Kidney (tissue), 22 donors: ENCODE results near the gene ZFP82. TPM values are rescaled to one million over a fixed set of nuclear protein-coding genes. Genes with fewer than 3 reads are reported as not detected.

ENCODE experiments used
- DNase-seq, 5 donors: peaks; one replicate each; pipeline ENCODE4 v3.0.0-alpha.2; 2013 to 2020
- FAIRE-seq: peaks from 2 replicates; lab custom pipeline; 2012; peaks lifted over from hg19 to GRCh38; lab: Jason Lieb, UNC
- H3K27ac ChIP-seq, 2 donors: one replicate each; pipeline ENCODE4 v1.7.0; 2013; ENCODE audit warnings: low read depth in 2 of 2, low read length in 2 of 2, inconsistent platforms in 1 of 2
- H3K27me3 ChIP-seq: one replicate; pipeline ENCODE4 v1.7.1; 2013; ENCODE audit warnings: low read length, inconsistent platforms; ENCODE audit not compliant: control insufficient read depth, insufficient read depth
- H3K36me3 ChIP-seq, 3 donors: one replicate each; pipeline versions ENCODE4 v1.7.0 to v1.7.1; 2013; ENCODE audit warnings: low read length in 3 of 3, control low read depth in 1 of 3, inconsistent platforms in 1 of 3; ENCODE audit not compliant: insufficient read depth in 3 of 3, control insufficient read depth in 2 of 3
- H3K4me1 ChIP-seq, 3 donors: one replicate each; pipeline versions ENCODE4 v1.7.0 to v1.7.1; 2013; ENCODE audit warnings: low read length in 3 of 3, inconsistent platforms in 1 of 3, low read depth in 1 of 3; ENCODE audit not compliant: control insufficient read depth in 2 of 3, insufficient read depth in 2 of 3
- H3K4me3 ChIP-seq, 3 donors: one replicate each; pipeline versions ENCODE4 v1.7.0 to v1.8.1; 2013; ENCODE audit warnings: low read length in 3 of 3, control low read depth in 1 of 3, inconsistent platforms in 1 of 3
- H3K9ac ChIP-seq, 3 donors: one replicate each; pipeline versions ENCODE4 v1.7.0 to v1.7.1; 2013; ENCODE audit warnings: low read length in 3 of 3, control low read depth in 1 of 3, inconsistent platforms in 1 of 3
- H3K9me3 ChIP-seq, 3 donors: one replicate each; pipeline versions ENCODE4 v1.7.0 to v1.7.1; 2013; ENCODE audit warnings: low read length in 3 of 3, control low read depth in 1 of 3, inconsistent platforms in 1 of 3; ENCODE audit not compliant: control insufficient read depth in 2 of 3, insufficient read depth in 1 of 3
- intact Hi-C: fragments of 100-400 bp; cut with DNase I; formaldehyde crosslinking; loops from one replicate; pipeline ENCODE4 v1.11.1; 2022
- long read RNA-seq, 10 donors: library from polyadenylated mRNA in 1 of 10; unstranded in 1 of 10; transcript quantifications; one replicate each; pipeline ENCODE4 v2.0.0 and lab custom pipeline, GENCODE V29; 2021 to 2026
- polyA plus RNA-seq: library from polyadenylated mRNA; stranded (reverse); fragments of 350-450 nt; fragmentation: Illumina TruSeq; extraction: RNeasy Lipid Tissue Mini Kit (QIAGEN cat#74804); gene quantifications from one replicate; pipeline ENCODE4 v1.2.3, GENCODE V29; 2014; ENCODE audit warnings: low read depth, low replicate concordance; ENCODE audit not compliant: insufficient read depth
- total RNA-seq: library from RNA; stranded (reverse); fragmentation: NEBNext Ultra II Directional; extraction: Animal tissue kit (Norgen Biotek cat#: 25700); gene quantifications from one replicate; pipeline ENCODE4 v1.2.1, GENCODE V29; 2021
- TF ChIP-seq, protein P1 (sequence below): IDR thresholded peaks from 3 replicates; pipeline ENCODE4 v1.5.1; 2012; ENCODE audit warnings: mild to moderate bottlenecking, moderate library complexity, borderline replicate concordance; ENCODE audit not compliant: insufficient read depth; ENCODE audit errors: extremely low read depth
- donor health status: control.
- donor health status: control.
- donor health status: control.
- donor health status: control.
- donor health status: control.
- donor health status: DM: yes; HTN: yes; CAD: no.
- donor health status: Normal renal cell carcinoma (clear cell type).

Gene ZFP82
- total RNA-seq (7.9 TPM), polyA plus RNA-seq (4.5 TPM)
- long read RNA-seq, donor 1, full-length matches to known transcripts = 9 of 9 reads
- long read RNA-seq, donor 1, partial matches to known transcripts = 0 of 9 reads
- long read RNA-seq, donor 1, other reads (novel, unspliced or antisense) = 0 of 9 reads
- long read RNA-seq, donor 2, full-length matches to known transcripts = 1 of 1 reads
- long read RNA-seq, donor 2, partial matches to known transcripts = 0 of 1 reads
- long read RNA-seq, donor 2, other reads (novel, unspliced or antisense) = 0 of 1 reads
- long read RNA-seq, donor 3, full-length matches to known transcripts = 11 of 11 reads
- long read RNA-seq, donor 3, partial matches to known transcripts = 0 of 11 reads
- long read RNA-seq, donor 3, other reads (novel, unspliced or antisense) = 0 of 11 reads
- long read RNA-seq, donor 4, full-length matches to known transcripts = 4 of 4 reads
- long read RNA-seq, donor 4, partial matches to known transcripts = 0 of 4 reads
- long read RNA-seq, donor 4, other reads (novel, unspliced or antisense) = 0 of 4 reads
- long read RNA-seq, donor 5 = 0 reads
- long read RNA-seq, donor 6, full-length matches to known transcripts = 7 of 7 reads
- long read RNA-seq, donor 6, partial matches to known transcripts = 0 of 7 reads
- long read RNA-seq, donor 6, other reads (novel, unspliced or antisense) = 0 of 7 reads
- long read RNA-seq, donor 7, full-length matches to known transcripts = 5 of 7 reads
- long read RNA-seq, donor 7, partial matches to known transcripts = 0 of 7 reads
- long read RNA-seq, donor 7, other reads (novel, unspliced or antisense) = 2 of 7 reads
- long read RNA-seq, donor 8, full-length matches to known transcripts = 8 of 8 reads
- long read RNA-seq, donor 8, partial matches to known transcripts = 0 of 8 reads
- long read RNA-seq, donor 8, other reads (novel, unspliced or antisense) = 0 of 8 reads
- long read RNA-seq, donor 9, partial matches to known transcripts = 0 of 5 reads
- long read RNA-seq, donor 9, other reads (novel, unspliced or antisense) = 0 of 5 reads
- long read RNA-seq, donor 10, full-length matches to known transcripts = 5 of 5 reads
- long read RNA-seq, donor 10, partial matches to known transcripts = 0 of 5 reads
- long read RNA-seq, donor 10, other reads (novel, unspliced or antisense) = 0 of 5 reads

GRCh38 chr19:36418287-36419001 lies at the start of gene ZFP82:
Gene ZFP82, minus strand, starts transcription at chr19:36418644. Its CDS starts 8,855 bp downstream, at chr19:36409789.
- no peaks in the 10 kb centered on the region for H3K36me3 ChIP-seq
- no peaks in the 10 kb centered on the region for H3K9me3 ChIP-seq
- peaks cover 0 to 9% (median 0%) of the 10 kb centered on the region in 3 donors for H3K4me1 ChIP-seq
- no peaks in the 10 kb centered on the region for H3K27me3 ChIP-seq
- FAIRE-seq = no peak
- H3K27ac ChIP-seq = peak within 1 kb of the TSS; percentile 77 to 85
- intact Hi-C loops = no loop called here
- peak; percentile 91 to 96 (median 93) for DNase-seq
- peak within 1 kb of the TSS; percentile 80 to 91 (median 81) for H3K4me3 ChIP-seq
- H3K9ac ChIP-seq = peak within 1 kb of the TSS; percentile 66 to 96 (median 84)
- TF ChIP-seq, protein P1, sequence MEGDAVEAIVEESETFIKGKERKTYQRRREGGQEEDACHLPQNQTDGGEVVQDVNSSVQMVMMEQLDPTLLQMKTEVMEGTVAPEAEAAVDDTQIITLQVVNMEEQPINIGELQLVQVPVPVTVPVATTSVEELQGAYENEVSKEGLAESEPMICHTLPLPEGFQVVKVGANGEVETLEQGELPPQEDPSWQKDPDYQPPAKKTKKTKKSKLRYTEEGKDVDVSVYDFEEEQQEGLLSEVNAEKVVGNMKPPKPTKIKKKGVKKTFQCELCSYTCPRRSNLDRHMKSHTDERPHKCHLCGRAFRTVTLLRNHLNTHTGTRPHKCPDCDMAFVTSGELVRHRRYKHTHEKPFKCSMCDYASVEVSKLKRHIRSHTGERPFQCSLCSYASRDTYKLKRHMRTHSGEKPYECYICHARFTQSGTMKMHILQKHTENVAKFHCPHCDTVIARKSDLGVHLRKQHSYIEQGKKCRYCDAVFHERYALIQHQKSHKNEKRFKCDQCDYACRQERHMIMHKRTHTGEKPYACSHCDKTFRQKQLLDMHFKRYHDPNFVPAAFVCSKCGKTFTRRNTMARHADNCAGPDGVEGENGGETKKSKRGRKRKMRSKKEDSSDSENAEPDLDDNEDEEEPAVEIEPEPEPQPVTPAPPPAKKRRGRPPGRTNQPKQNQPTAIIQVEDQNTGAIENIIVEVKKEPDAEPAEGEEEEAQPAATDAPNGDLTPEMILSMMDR = no peak

GRCh38 chr19:36460046-36460445 lies 41.6 kb upstream of the ZFP82 start:
- Histone ChIP-seq H3K27ac (no peak overlapping the region), H3K27me3 (no peaks in the 10 kb centered on the region), H3K36me3 (no peaks in the 10 kb centered on the region), H3K9me3 (peaks cover 0 to 9% (median 2%) of the 10 kb centered on the region in 3 donors), H3K4me1 (no peaks in the 10 kb centered on the region), H3K4me3 (no peak overlapping the region), H3K9ac (no peak overlapping the region)
- FAIRE-seq (no peak), DNase-seq (no peak)
- TF ChIP-seq, protein P1 = no peak
- intact Hi-C loops = no loop called here

DNA sequence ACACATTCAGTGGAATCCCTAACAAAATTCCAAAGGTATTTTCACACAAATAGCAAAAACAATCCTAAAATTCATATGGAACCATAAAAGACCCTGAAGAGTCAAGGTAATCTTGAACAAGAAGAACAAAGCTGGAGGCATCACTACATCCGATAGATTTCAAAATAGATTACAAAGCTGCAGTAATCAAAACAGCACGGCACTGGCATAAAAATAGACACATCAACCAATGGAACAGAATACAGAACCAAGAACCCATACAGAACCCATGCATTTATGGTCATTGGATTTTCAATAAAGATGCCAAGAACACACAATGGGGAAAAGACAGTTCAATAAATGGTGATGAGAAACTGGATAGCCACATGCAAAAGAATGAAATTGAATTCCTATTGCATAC lies 38.4 kb upstream of the ZFP82 start:
- H3K4me1 ChIP-seq = no peaks in the 10 kb centered on the region
- intact Hi-C loops = no loop called here
- FAIRE-seq (no peak), DNase-seq (no peak)
- TF ChIP-seq, protein P1 = no peak
- peaks cover 2 to 15% (median 4%) of the 10 kb centered on the region in 3 donors for H3K9me3 ChIP-seq
- H3K4me3 ChIP-seq = no peak overlapping the region
- H3K27ac ChIP-seq = no peak overlapping the region
- no peaks in the 10 kb centered on the region for H3K27me3 ChIP-seq
- peaks cover 0 to 3% (median 0%) of the 10 kb centered on the region in 3 donors for H3K36me3 ChIP-seq
- H3K9ac ChIP-seq = no peak overlapping the region
